Ectodermal cell (in vitro differentiated cells): ENCODE data around the gene UGP2.
"Not testable (repeated sequence)": the region's sequence is repeated elsewhere in the genome, so short reads cannot be mapped to it uniquely, and the experiment has no call there.

Experiments used
- H3K27ac ChIP-seq: 2 replicates; pipeline ENCODE4 v1.7.0; 2013; ENCODE audit warnings: mild to moderate bottlenecking, low read depth, low read length; ENCODE audit not compliant: insufficient read depth, poor library complexity, severe bottlenecking
- H3K27me3 ChIP-seq: 2 replicates; pipeline ENCODE4 v1.7.0; 2013; ENCODE audit warnings: mild to moderate bottlenecking, low read length; ENCODE audit not compliant: insufficient read depth, control insufficient read depth, poor library complexity, severe bottlenecking
- H3K36me3 ChIP-seq: one replicate; pipeline ENCODE4 v1.7.0; 2013; ENCODE audit warnings: low read length; ENCODE audit not compliant: control insufficient read depth, insufficient read depth
- H3K4me1 ChIP-seq: one replicate; pipeline ENCODE4 v1.7.0; 2013; ENCODE audit warnings: low read length; ENCODE audit not compliant: control insufficient read depth, insufficient read depth
- H3K4me3 ChIP-seq: 2 replicates; pipeline ENCODE4 v1.7.0; 2013; ENCODE audit warnings: low read depth, low read length, control low read depth; ENCODE audit not compliant: insufficient read depth
- H3K9me3 ChIP-seq: 2 replicates; pipeline ENCODE4 v1.7.0; 2013; ENCODE audit warnings: mild to moderate bottlenecking, low read length, moderate library complexity; ENCODE audit not compliant: control insufficient read depth
- WGBS, 2 experiments: methylation state at CpG; one replicate each; pipeline ENCODE4 v1.1.7; 2013; ENCODE audit warnings: missing lambda C conversion rate in 2 of 2; 5-methylcytosine and 5-hydroxymethylcytosine counted together

Gene UGP2

DNA sequence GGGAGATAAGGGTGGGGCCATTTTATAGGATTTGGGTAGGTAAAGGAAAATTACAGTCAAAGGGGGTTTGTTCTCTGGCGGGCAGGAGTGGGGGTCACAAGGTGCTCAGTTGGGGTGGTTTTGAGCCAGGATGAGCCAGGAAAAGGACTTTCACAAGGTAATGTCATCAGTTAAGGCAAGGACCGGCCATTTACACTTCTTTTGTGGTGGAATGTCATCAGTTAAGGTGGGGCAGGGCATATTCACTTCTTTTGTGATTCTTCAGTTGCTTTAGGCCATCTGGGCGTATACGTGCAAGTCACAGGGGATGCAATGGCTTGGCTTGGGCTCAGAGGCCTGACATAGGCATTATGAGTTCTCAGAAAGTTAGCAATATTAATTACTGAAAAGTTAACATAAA lies 5.9 kb downstream of the UGP2 start:
- peaks cover 36% of the 10 kb centered on the region for H3K4me1 ChIP-seq
- H3K4me3 ChIP-seq, H3K36me3 ChIP-seq, H3K27ac ChIP-seq, H3K27me3 ChIP-seq, H3K9me3 ChIP-seq: not testable (repeated sequence)
- 82 to 88% methylated on average over 4 of the region's 4 CpGs for WGBS, 2 experiments

DNA sequence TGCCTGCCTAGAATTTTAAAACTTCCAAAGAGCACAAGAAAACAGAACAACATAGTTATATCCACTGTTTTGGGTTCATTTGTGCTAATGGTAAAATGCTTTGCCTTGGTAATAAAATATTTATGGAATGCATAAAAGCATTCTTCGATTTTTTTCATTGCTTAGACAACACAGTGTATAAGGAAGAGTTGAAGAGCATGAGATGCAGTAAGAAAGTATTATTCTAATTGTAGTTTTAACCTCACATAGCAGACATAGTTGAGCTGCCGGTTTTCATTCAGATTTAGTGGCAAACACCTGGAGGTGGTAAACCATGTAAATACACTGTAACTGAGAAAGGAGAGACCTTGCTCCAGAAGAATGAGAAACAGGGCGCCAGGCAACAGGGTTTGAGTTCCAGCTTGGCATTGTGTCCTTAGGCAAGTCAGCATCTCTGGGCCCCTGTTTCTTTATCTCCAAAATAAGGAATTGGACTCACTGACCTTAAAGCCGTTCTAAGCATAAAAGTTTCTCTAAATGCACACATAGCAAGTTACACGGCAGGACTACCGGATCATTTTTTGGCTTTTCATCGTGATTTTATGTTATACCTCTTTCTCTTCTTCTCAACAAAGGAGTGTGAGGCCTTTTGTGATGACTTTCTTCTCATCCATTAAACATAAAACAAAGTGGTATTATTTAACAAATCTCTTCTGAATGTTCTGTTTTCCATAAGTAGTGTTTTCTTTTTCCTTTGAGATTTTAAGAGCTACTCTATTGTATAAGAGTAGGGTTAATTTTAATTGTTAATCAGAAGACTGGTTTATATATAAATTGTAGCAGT lies 7.9 kb downstream of the UGP2 start:
- Histone ChIP-seq H3K4me1 (peaks cover 27% of the 10 kb centered on the region), H3K9me3 (no peaks in the 10 kb centered on the region), H3K27me3 (no peaks in the 10 kb centered on the region), H3K27ac (peak overlapping the region; percentile 81), H3K4me3 (no peak overlapping the region), H3K36me3 (no peaks in the 10 kb centered on the region)
- WGBS, 2 experiments = 1 to 5% methylated on average over 7 of the region's 7 CpGs

DNA sequence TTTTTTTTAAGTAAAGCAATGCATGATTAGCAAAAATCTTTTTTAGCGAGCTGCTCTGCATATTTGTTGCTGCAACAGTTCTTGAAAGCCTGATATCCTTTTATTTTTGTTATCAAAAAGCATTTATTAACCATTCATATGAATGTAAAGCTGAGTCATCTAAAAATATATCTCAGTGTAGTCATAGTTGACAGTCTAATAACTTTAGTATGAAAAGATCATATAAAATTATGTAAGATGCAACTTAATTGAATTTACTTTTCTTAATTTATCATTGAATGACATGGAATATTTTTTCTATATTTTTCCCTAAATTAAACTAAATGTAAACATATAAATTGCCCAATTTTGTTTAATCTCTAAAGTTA lies 8.5 kb downstream of the UGP2 start:
- H3K27me3 ChIP-seq = no peaks in the 10 kb centered on the region
- 0 to 20% methylated on average over 1 of the region's 1 CpG for WGBS, 2 experiments
- no peaks in the 10 kb centered on the region for H3K9me3 ChIP-seq
- H3K4me3 ChIP-seq = no peak overlapping the region
- H3K36me3 ChIP-seq = no peaks in the 10 kb centered on the region
- peak overlapping the region; percentile 81 for H3K27ac ChIP-seq
- H3K4me1 ChIP-seq = peaks cover 27% of the 10 kb centered on the region

DNA sequence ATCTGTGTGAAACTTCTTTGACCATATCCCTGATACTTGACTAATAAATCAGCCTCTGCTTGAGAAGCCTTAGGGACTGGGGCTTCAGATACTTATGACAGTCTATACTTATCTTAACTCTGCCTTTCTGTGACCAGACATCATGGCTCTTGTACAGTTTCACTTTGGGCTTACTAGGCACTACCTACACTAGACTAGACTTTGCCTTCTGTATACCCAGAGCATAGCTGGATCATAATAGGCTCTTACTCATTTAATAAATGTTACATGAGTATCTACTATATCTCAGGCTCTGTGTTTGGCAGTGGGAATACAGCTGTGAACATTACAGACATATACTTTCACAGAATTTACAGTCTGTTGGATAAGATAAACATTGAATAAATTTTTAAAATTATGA lies 9.0 kb downstream of the UGP2 start:
- peaks cover 24% of the 10 kb centered on the region for H3K4me1 ChIP-seq
- no peaks in the 10 kb centered on the region for H3K27me3 ChIP-seq
- H3K4me3 ChIP-seq = no peak overlapping the region
- no peak overlapping the region for H3K27ac ChIP-seq
- H3K36me3 ChIP-seq = no peaks in the 10 kb centered on the region
- no peaks in the 10 kb centered on the region for H3K9me3 ChIP-seq

DNA sequence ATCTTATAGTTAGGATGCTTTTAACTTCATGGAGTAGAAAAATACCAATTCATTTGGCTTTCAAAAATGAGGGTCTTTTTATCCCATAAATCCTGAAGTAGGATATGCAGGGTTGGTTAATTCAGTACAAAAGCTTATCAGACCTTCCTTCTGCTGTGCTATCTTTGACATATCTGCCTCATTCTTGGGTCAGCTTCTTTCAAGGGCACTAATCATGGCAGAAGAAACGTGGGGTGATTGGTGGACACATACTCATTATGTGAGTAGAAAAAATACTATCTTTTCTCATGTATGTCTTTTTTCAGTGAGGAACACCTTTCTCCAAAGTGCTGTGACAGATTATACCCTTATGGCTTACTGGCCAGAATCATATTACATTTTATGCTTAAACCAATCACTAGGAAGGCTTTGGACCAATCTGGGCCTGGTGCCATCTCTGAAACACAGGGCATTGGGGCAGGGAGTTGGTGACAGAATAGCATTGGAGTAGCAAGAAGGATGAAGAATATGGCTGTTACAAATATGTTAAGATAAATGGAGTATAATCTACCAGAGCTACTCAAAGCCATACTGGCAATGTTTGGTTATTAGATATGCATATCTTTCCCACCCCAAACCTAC lies 10.1 kb downstream of the UGP2 start:
- H3K9me3 ChIP-seq = no peaks in the 10 kb centered on the region
- H3K36me3 ChIP-seq = no peaks in the 10 kb centered on the region
- WGBS, 2 experiments = 100% methylated on average over 1 of the region's 1 CpG
- H3K27me3 ChIP-seq = no peaks in the 10 kb centered on the region
- peak overlapping the region; percentile 9 for H3K27ac ChIP-seq
- peaks cover 20% of the 10 kb centered on the region for H3K4me1 ChIP-seq
- no peak overlapping the region for H3K4me3 ChIP-seq

DNA sequence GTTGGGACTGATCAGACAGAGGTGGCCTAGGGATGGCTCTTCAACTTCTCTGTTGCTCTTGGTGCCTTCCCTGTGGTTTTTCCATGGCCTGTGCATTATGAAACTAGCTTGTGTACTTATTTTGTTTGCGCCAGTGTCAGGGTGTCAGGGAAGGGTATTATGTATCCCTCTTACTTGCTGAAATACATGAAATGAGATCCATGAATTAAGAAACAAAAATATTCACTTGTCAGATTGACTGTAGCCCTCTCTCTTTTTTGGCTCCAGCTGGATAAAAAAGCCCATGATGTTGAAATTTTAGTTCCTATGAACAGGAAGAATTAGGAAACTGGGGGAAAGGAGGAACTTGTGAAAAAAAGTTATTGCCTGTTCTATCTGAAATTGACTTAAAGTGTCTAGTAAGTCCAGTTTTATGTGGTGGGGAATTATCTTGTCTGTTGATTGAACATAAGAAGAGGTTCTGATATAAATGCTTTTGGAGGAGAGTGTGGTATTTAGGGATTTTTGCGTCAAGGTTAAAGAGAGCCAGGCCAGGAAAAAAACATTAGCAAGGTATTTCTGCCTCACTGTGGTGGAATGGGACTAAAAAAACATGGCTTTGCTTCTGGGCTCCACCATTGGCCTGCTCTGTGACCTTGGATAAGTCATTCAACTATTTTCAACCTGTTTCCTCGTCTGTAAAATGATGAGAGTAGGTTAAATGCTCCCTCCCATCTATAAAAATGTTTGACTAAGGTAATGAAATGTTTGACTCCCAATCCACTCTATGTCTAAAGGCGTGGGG lies 12.0 kb downstream of the UGP2 start:
- no peaks in the 10 kb centered on the region for H3K9me3 ChIP-seq
- H3K4me3 ChIP-seq = no peak overlapping the region
- no peaks in the 10 kb centered on the region for H3K27me3 ChIP-seq
- peaks cover 19% of the 10 kb centered on the region for H3K4me1 ChIP-seq
- no peak overlapping the region for H3K27ac ChIP-seq
- no peaks in the 10 kb centered on the region for H3K36me3 ChIP-seq
- 76 to 88% methylated on average over 2 to 4 of the region's 4 CpGs for WGBS, 2 experiments

DNA sequence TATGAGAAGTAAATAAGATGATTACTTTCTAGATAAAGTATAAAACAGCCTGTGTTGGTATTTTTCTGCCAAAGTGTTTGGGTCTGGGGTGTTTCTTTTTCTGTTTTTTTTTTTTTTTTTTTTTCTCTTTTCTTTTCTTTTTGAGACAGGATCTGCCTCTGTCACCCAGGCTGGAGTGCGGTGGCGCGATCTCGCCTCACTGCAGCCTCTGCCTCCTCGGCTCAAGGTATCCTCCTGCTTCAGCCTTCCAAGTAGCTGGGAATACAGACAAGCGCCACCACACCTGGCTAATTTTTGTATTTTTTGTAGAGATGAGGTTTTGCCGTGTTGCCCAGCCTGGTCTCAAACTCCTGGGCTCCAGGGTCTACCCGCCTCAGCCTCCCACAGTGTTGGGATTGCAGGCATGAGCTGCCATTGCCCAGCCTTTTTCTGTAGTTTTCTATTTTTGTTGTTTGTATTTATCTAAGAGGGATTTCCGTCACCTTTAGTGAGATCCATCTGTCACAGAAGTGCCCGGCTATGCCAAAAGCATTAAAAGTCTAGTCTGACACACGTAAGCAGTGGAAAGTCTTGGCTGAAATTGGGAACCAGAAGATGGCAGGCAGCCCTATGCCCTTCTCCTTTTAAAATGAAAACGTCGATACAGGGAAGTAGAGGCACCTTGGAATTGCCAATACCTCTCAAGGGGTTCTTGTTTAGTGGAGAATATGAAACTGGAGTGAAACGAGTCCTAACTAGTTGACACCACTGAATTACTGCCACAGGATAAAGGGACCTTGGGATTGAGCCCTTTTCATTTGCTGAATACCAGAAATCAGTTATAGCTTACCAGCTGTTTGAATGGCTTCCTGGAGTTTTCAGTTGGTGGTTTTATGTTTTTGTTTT lies 14.0 kb downstream of the UGP2 start:
- Histone ChIP-seq H3K9me3 (no peaks in the 10 kb centered on the region), H3K27ac (no peak overlapping the region), H3K27me3 (no peaks in the 10 kb centered on the region), H3K4me1 (peaks cover 4% of the 10 kb centered on the region), H3K4me3 (no peak overlapping the region), H3K36me3 (no peaks in the 10 kb centered on the region)
- WGBS, 2 experiments = 88 to 93% methylated on average over 14 of the region's 14 CpGs

DNA sequence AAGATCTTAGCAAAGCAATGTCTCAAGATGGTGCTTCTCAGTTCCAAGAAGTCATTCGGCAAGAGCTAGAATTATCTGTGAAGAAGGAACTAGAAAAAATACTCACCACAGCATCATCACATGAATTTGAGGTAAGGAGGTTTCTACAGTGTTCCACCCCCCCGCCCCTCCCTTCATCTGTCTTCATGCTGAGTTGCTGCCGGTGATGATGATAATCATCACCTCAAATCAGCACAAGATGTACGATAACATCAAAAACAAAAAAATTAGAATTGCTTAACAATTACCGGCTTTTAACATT lies 14.6 kb downstream of the UGP2 start:
- H3K27ac ChIP-seq = no peak overlapping the region
- H3K36me3 ChIP-seq = no peaks in the 10 kb centered on the region
- no peaks in the 10 kb centered on the region for H3K27me3 ChIP-seq
- H3K9me3 ChIP-seq = no peaks in the 10 kb centered on the region
- whole genome bisulfite sequencing, 2 experiments = 89% methylated on average over 4 to 5 of the region's 5 CpGs
- H3K4me1 ChIP-seq = peaks cover 4% of the 10 kb centered on the region
- no peak overlapping the region for H3K4me3 ChIP-seq

DNA sequence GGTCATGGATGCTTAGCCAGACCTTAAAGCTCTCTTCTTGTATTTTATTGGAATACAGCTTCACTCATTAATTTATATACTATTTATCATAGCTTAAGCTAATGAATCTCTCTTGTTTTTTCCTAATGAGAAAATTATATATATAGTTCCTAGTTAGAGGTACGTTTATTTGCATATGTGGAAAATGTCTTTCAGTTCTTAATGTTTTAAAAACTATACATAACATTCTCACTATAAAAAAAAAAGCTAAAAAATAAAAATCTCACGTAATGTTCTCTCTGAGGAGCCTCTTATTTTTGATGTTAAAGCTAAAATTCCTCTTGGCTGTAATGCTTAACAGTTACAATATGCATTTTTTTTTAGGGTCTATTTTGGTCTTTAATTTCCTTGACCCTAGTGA lies 16.6 kb downstream of the UGP2 start:
- H3K27me3 ChIP-seq = no peaks in the 10 kb centered on the region
- no peaks in the 10 kb centered on the region for H3K9me3 ChIP-seq
- no peak overlapping the region for H3K27ac ChIP-seq
- 100% methylated on average over 1 of the region's 2 CpGs; no CpG with 5 or more reads in 1 of the 2 experiments for WGBS, 2 experiments
- peaks cover 4% of the 10 kb centered on the region for H3K4me1 ChIP-seq
- no peaks in the 10 kb centered on the region for H3K36me3 ChIP-seq
- no peak overlapping the region for H3K4me3 ChIP-seq
